Brain microvascular endothelial cell (primary cell): ENCODE data around the gene PLGRKT.
A peak's percentile ranks its signal among the peaks of the same experiment; 100 is the strongest.
"Not testable (repeated sequence)": the region's sequence is repeated elsewhere in the genome, so short reads cannot be mapped to it uniquely, and the experiment has no call there.

ENCODE experiments used
- DNase-seq: peaks from one replicate; pipeline ENCODE4 v3.0.0-alpha.2; 2020
- H3K27ac ChIP-seq: fragments of 250-450 bp; sonication (Bioruptor Pico); 2 replicates; pipeline ENCODE4 v1.5.1; 2020; ENCODE audit warnings: mild to moderate bottlenecking, moderate library complexity
- H3K27me3 ChIP-seq: fragments of 250-450 bp; sonication (Bioruptor Pico); replicated peaks from 2 replicates; pipeline ENCODE4 v1.5.1; 2020; ENCODE audit warnings: mild to moderate bottlenecking
- H3K36me3 ChIP-seq: fragments of 250-450 bp; sonication (Bioruptor Pico); replicated peaks from 2 replicates; pipeline ENCODE4 v1.5.1; 2020; ENCODE audit warnings: mild to moderate bottlenecking
- H3K4me3 ChIP-seq: 2 replicates; pipeline ENCODE4 v1.5.1; 2011; ENCODE audit warnings: low read depth, mild to moderate bottlenecking, control low read depth, low read length, moderate library complexity
- in situ Hi-C: cut with HindIII; loops from 2 replicates; pipeline ENCODE4 v1.10.0; 2017; ENCODE audit warnings: low sequenced_read_pairs, low pct_ligation_motif_present
- TF ChIP-seq, protein P1 (sequence below): IDR thresholded peaks from 2 replicates; pipeline ENCODE4 v1.5.1; 2011; ENCODE audit warnings: low read depth, mild to moderate bottlenecking, moderate library complexity, low read length, control low read depth, inconsistent platforms; ENCODE audit errors: missing control alignments

PLGRKT gene

GRCh38 chr9:5481322-5482040 lies 43.8 kb upstream of the PLGRKT start:
- Histone ChIP-seq H3K4me3 (no peak overlapping the region), H3K27ac (no peak overlapping the region), H3K36me3 (no peaks in the 10 kb centered on the region), H3K27me3 (no peaks in the 10 kb centered on the region)
- TF ChIP-seq, protein P1, sequence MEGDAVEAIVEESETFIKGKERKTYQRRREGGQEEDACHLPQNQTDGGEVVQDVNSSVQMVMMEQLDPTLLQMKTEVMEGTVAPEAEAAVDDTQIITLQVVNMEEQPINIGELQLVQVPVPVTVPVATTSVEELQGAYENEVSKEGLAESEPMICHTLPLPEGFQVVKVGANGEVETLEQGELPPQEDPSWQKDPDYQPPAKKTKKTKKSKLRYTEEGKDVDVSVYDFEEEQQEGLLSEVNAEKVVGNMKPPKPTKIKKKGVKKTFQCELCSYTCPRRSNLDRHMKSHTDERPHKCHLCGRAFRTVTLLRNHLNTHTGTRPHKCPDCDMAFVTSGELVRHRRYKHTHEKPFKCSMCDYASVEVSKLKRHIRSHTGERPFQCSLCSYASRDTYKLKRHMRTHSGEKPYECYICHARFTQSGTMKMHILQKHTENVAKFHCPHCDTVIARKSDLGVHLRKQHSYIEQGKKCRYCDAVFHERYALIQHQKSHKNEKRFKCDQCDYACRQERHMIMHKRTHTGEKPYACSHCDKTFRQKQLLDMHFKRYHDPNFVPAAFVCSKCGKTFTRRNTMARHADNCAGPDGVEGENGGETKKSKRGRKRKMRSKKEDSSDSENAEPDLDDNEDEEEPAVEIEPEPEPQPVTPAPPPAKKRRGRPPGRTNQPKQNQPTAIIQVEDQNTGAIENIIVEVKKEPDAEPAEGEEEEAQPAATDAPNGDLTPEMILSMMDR: peak; percentile 41
- in situ Hi-C loops: no loop called here
- DNase-seq: no peak

- in situ Hi-C loops: no loop called here
- Histone ChIP-seq H3K4me3 (no peak overlapping the region), H3K27me3 (no peaks in the 10 kb centered on the region), H3K36me3 (no peaks in the 10 kb centered on the region), H3K27ac (no peak overlapping the region)
- no peak for DNase-seq
- TF ChIP-seq, protein P1: no peak
Measured at GRCh38 chr9:5480919-5481318, 43.2 kb upstream of the PLGRKT start.

- no peak for DNase-seq
- TF ChIP-seq, protein P1: no peak
- H3K36me3 ChIP-seq: no peaks in the 10 kb centered on the region
- no peak overlapping the region for H3K27ac ChIP-seq
- no peaks in the 10 kb centered on the region for H3K27me3 ChIP-seq
- no peak overlapping the region for H3K4me3 ChIP-seq
- in situ Hi-C loops: no loop called here
Measured at GRCh38 chr9:5479994-5480694, 42.4 kb upstream of the PLGRKT start.

GRCh38 chr9:5478206-5478605 lies 40.5 kb upstream of the PLGRKT start:
- DNase-seq: no peak
- no peak overlapping the region for H3K4me3 ChIP-seq
- H3K36me3 ChIP-seq: no peaks in the 10 kb centered on the region
- no peak overlapping the region for H3K27ac ChIP-seq
- in situ Hi-C loops: no loop called here
- TF ChIP-seq, protein P1: no peak
- H3K27me3 ChIP-seq: no peaks in the 10 kb centered on the region

DNA sequence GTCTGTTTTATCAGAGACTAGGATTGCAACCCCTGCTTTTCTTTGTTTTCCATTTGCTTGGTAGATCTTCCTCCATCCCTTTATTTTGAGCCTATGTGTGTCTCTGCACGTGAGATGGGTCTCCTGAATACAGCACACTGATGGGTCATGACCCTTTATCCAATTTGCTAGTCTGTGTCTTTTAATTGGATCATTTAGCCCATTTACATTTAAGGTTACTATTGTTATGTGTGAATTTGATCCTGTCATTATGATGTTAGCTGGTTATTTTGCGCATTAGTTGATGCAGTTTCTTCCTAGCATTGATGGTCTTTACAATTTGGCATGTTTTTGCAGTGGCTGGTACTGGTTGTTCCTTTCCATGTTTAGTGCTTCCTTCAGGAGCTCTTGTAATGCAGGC lies 37.9 kb upstream of the PLGRKT start:
- in situ Hi-C loops, H3K27ac ChIP-seq: not testable (repeated sequence)

DNA sequence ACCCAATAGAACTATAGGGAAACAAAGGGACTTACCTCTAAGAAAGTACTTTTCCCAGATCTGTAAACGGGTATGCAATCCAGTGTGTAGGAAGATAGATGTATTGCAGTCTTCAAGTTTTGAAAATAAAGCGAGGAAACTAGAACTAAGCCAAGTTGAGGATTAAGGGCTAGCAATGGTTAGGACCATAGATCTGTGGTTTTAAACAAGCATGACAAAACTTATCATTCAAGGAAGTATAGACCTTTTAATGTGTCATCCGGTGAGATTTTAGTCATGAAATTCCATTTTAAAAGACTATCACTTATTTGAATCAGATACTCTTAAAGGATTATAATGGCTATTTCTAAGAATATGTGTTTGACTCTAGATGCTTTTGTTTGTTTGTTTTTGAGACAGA lies 33.1 kb upstream of the PLGRKT start:
- H3K27me3 ChIP-seq: no peaks in the 10 kb centered on the region
- TF ChIP-seq, protein P1: no peak
- H3K36me3 ChIP-seq: no peaks in the 10 kb centered on the region
- in situ Hi-C loops: no loop called here
- no peak overlapping the region for H3K27ac ChIP-seq
- H3K4me3 ChIP-seq: no peak overlapping the region
- no peak for DNase-seq

More for the DNA sequence above, 37.9 kb upstream of the PLGRKT start:
- not testable (repeated sequence) for H3K27me3 ChIP-seq, H3K36me3 ChIP-seq, DNase-seq, H3K4me3 ChIP-seq
